H7 (cell line): ENCODE measurements around the gene CKAP5. TPM values are rescaled to one million over a fixed set of nuclear protein-coding genes. Genes with fewer than 3 reads are reported as not detected.

ENCODE experiments used
- DNase-seq: peaks from one replicate; pipeline ENCODE4 v3.0.0; 2012
- H3K27me3 ChIP-seq: 2 replicates; pipeline ENCODE4 v1.6.0; 2011; ENCODE audit warnings: mild to moderate bottlenecking, low read length; ENCODE audit not compliant: control insufficient read depth, insufficient read depth
- H3K36me3 ChIP-seq: replicated peaks from 2 replicates; pipeline ENCODE4 v1.5.1; 2011; ENCODE audit warnings: low read length; ENCODE audit not compliant: control insufficient read depth, insufficient read depth
- H3K4me3 ChIP-seq: 2 replicates; pipeline ENCODE4 v1.5.1; 2011; ENCODE audit warnings: low read depth, mild to moderate bottlenecking, control low read depth, low read length, moderate library complexity; ENCODE audit not compliant: insufficient read depth
- total RNA-seq: library from RNA; depleted of rRNA; stranded (reverse); fragments of >200 nt; shearing (Covaris generic); gene quantifications from 2 replicates; pipeline ENCODE4 v1.2.3, GENCODE V29; 2014

CKAP5 gene
- total RNA-seq, 1 experiment from 2014 or later: 81.8 TPM

GRCh38 chr11:46736146-46736545 lies 109.9 kb downstream of the CKAP5 start:
- no peaks in the 10 kb centered on the region; the same call in 1 of the 2 replicates for H3K36me3 ChIP-seq
- H3K27me3 ChIP-seq: no peaks in the 10 kb centered on the region
- no peak overlapping the region for H3K4me3 ChIP-seq
- no peak for DNase-seq

- Histone ChIP-seq H3K4me3 (no peak overlapping the region), H3K27me3 (no peaks in the 10 kb centered on the region), H3K36me3 (no peaks in the 10 kb centered on the region)
- DNase-seq: no peak
Measured at GRCh38 chr11:46733234-46733633, 112.8 kb downstream of the CKAP5 start.

GRCh38 chr11:46731545-46731944 lies 114.5 kb downstream of the CKAP5 start:
- H3K4me3 ChIP-seq: no peak overlapping the region
- no peak for DNase-seq
- H3K36me3 ChIP-seq: no peaks in the 10 kb centered on the region

GRCh38 chr11:46729110-46730027 lies 116.7 kb downstream of the CKAP5 start:
- peak; percentile 46 for DNase-seq
- H3K4me3 ChIP-seq: no peak overlapping the region

More at GRCh38 chr11:46731545-46731944, 114.5 kb downstream of the CKAP5 start:
- H3K27me3 ChIP-seq: no peaks in the 10 kb centered on the region

GRCh38 chr11:46728659-46729040 lies 117.4 kb downstream of the CKAP5 start:
- H3K27me3 ChIP-seq: no peaks in the 10 kb centered on the region
- no peak for DNase-seq
- H3K36me3 ChIP-seq: no peaks in the 10 kb centered on the region
- H3K4me3 ChIP-seq: no peak overlapping the region

More at GRCh38 chr11:46729110-46730027, 116.7 kb downstream of the CKAP5 start:
- Histone ChIP-seq H3K36me3 (no peaks in the 10 kb centered on the region), H3K27me3 (no peaks in the 10 kb centered on the region)

GRCh38 chr11:46727952-46728658 lies 118.0 kb downstream of the CKAP5 start:
- no peak for DNase-seq
- Histone ChIP-seq H3K27me3 (no peaks in the 10 kb centered on the region), H3K36me3 (no peaks in the 10 kb centered on the region), H3K4me3 (no peak overlapping the region)

- peak; percentile 40 for DNase-seq
- Histone ChIP-seq H3K4me3 (no peak overlapping the region), H3K27me3 (no peaks in the 10 kb centered on the region), H3K36me3 (no peaks in the 10 kb centered on the region)
Measured at GRCh38 chr11:46726206-46726862, 119.7 kb downstream of the CKAP5 start.

GRCh38 chr11:46725338-46726205 lies 120.5 kb downstream of the CKAP5 start:
- no peaks in the 10 kb centered on the region for H3K27me3 ChIP-seq
- H3K36me3 ChIP-seq: no peaks in the 10 kb centered on the region
- peak; percentile 64 for DNase-seq

GRCh38 chr11:46724088-46724487 lies 122.0 kb downstream of the CKAP5 start:
- H3K36me3 ChIP-seq: no peaks in the 10 kb centered on the region
- DNase-seq: peak; percentile 53
- H3K4me3 ChIP-seq: no peak overlapping the region
- H3K27me3 ChIP-seq: no peaks in the 10 kb centered on the region

More at GRCh38 chr11:46725338-46726205, 120.5 kb downstream of the CKAP5 start:
- H3K4me3 ChIP-seq: no peak overlapping the region

- H3K4me3 ChIP-seq: no peak overlapping the region
- no peaks in the 10 kb centered on the region for H3K27me3 ChIP-seq
- H3K36me3 ChIP-seq: no peaks in the 10 kb centered on the region
- peak; percentile 48 for DNase-seq
Measured at GRCh38 chr11:46723359-46723680, 122.8 kb downstream of the CKAP5 start.

- no peak overlapping the region for H3K4me3 ChIP-seq
- no peaks in the 10 kb centered on the region for H3K27me3 ChIP-seq
- no peak for DNase-seq
Measured at GRCh38 chr11:46722566-46723358, 123.3 kb downstream of the CKAP5 start.

GRCh38 chr11:46721286-46721685 lies 124.8 kb downstream of the CKAP5 start:
- DNase-seq: peak; percentile 16
- H3K36me3 ChIP-seq: no peaks in the 10 kb centered on the region

More at GRCh38 chr11:46722566-46723358, 123.3 kb downstream of the CKAP5 start:
- no peaks in the 10 kb centered on the region for H3K36me3 ChIP-seq

GRCh38 chr11:46719543-46720218 lies 126.4 kb downstream of the CKAP5 start:
- no peak overlapping the region for H3K4me3 ChIP-seq
- no peaks in the 10 kb centered on the region for H3K27me3 ChIP-seq
- DNase-seq: peak; percentile 31
- no peaks in the 10 kb centered on the region for H3K36me3 ChIP-seq

More at GRCh38 chr11:46721286-46721685, 124.8 kb downstream of the CKAP5 start:
- Histone ChIP-seq H3K4me3 (no peak overlapping the region), H3K27me3 (no peaks in the 10 kb centered on the region)
